Measurements from ENCODE around the gene MFSD6.
"Not testable (repeated sequence)": the region's sequence is repeated elsewhere in the genome, so short reads cannot be mapped to it uniquely, and the experiment has no call there.

The MFSD6 gene

GRCh38 chr2:190501702-190502407 lies 93.7 kb downstream of the MFSD6 start:
- no peak for DNase-seq (ENCODE audit: low spot score)

GRCh38 chr2:190503088-190503487 lies 94.9 kb downstream of the MFSD6 start:
- no peak for DNase-seq (ENCODE audit: low spot score)

DNA sequence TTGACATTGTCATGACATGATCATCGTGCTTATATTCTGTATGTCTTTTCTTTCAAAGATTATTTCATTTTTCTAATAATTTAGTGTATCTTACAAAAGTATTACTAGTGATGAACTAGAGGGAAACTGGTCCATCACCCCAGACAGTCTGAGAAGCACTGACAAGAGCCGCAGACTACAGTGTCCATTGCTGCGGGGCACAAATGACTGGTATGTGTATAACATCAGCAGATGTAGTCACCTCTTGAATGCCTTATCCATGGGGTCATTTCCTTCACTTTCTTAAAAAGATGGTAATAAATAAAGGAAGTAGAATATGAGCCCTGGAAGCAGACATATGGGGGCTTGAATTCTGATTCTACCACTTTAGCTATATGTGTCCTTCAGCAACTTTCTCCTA lies 96.8 kb downstream of the MFSD6 start:
- DNase-seq (ENCODE audit: low spot score): no peak

DNA sequence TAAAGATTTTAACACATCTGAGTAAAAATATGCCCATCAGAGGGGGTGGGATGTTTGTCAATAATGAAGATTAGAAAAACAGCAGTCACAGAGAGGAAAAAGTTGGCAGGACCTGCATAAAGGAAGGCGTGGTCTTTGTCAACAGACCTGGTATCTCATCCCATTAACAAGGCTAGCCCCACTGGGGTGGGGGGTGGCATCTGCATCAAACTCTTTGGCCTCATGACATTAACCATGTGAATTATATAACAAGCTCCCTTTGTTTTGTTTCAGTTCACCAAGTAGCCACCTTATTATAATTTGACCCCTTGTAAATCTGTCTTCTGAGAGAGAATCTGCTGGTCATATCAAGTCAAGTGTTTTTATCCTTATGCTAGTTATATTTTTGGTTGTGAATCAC lies 97.5 kb downstream of the MFSD6 start:
- DNase-seq (ENCODE audit: low spot score): no peak

GRCh38 chr2:190506666-190507065 lies 98.5 kb downstream of the MFSD6 start:
- DNase-seq (ENCODE audit: low spot score): no peak

GRCh38 chr2:190507135-190507534 lies 99.0 kb downstream of the MFSD6 start:
- no peak for DNase-seq (ENCODE audit: low spot score)

DNA sequence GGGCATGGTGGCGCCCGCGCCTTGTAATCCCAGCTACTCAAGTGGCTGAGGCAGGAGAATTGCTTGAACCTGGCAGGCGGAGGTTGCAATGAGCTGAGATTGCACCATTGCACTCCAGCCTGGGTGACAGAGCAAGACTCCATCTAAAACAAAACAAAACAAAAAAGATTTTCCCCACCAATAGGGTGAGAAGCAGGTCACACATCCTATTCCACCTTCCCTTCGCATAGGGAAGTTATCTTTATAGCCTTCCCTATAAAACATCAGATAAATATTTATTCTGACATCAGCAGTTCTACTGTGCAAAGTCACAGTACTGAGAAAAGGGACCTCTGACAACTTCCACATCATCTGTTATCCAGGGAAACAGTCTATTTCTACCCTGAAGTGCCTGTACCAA lies 101.7 kb downstream of the MFSD6 start:
- not testable (repeated sequence) for DNase-seq (ENCODE audit: low spot score)

GRCh38 chr2:190511104-190511503 lies 102.9 kb downstream of the MFSD6 start:
- DNase-seq (ENCODE audit: low spot score): peak; percentile 54

GRCh38 chr2:190512539-190513095 lies 104.5 kb downstream of the MFSD6 start:
- no peak for DNase-seq (ENCODE audit: low spot score)

DNA sequence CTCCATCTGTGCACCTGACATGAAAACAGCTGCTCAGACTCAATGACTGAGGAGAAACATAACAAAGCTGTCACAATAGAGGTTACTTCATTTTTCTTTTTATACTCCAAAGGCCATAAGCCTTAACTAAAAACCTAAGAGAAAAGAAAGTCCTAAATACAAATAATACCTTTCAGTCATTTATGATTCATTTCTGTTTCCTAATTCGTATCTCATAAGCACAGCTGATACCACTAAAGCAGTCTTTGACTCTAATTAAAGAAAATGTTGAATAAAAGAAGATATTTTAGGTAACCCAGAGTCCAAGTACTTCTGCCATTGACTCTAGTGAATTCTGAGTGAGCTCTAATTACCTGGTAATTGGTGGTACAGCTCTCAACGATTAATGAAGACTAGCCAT lies 105.7 kb downstream of the MFSD6 start:
- no peak for DNase-seq (ENCODE audit: low spot score)

DNA sequence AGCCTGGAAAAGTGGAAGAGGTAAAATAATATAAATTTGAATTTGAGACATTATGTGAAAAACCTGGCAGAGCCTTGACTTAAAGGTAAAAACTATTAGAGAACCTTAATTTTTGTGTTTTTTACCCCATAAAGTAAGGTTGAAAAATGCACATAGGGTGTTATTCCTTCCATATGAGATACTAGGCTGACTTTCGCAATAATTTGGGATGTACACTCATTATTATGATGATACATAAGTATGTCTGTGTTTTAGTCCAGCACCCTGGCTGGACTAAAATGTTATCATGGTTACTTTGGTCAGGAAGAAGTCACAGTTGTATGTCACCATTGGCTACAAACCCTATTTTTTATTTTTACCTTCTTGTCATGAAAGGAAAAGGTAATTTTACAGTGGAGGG lies 106.5 kb downstream of the MFSD6 start:
- no peak for DNase-seq (ENCODE audit: low spot score)

DNA sequence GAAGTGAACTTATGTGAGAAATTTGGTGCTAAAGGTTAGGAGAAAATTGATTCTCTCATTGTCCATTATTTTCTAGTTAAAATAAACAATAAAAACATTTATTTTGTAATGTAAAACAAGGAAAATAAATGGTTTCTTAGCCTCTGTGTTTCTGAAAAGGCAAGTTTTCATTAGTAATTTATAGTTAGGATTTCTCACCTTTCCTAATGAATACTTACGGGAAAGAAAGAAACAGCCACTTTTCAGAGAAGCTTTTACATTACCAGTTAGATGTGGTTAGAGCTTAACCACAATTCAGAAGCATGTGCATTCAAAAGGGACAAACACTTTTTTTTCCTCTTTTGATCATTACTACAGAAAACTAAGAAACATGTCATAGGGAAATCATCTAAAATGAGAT lies 107.5 kb downstream of the MFSD6 start:
- no peak for DNase-seq (ENCODE audit: low spot score)

GRCh38 chr2:190517468-190517867 lies 109.3 kb downstream of the MFSD6 start:
- no peak for DNase-seq (ENCODE audit: low spot score)

- no peak for DNase-seq (ENCODE audit: low spot score)
These were observed 112.0 kb downstream of the MFSD6 start for GRCh38 chr2:190519975-190520767.

GRCh38 chr2:190524928-190525327 lies 116.8 kb downstream of the MFSD6 start:
- DNase-seq (ENCODE audit: low spot score): no peak

GRCh38 chr2:190526105-190526750 lies 118.1 kb downstream of the MFSD6 start:
- DNase-seq (ENCODE audit: low spot score): no peak

DNA sequence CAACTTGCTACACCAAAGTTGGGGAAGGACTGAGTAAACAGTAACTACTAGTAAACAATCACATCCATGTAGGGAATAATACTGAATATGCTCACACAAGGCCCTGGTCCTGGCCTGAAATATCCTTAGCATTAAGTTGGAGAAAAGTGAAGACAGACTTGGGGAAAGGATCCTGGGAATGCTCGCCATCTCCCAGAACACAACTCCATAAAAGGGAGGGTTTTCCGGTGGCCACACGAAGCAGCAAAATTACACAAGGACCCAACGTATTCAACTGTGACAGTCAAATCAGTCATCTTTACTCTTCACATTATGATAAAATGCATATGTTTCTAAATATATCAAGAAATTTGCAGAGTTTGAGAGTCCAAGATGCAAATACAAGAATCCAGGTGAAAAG lies 119.1 kb downstream of the MFSD6 start:
- no peak for DNase-seq (ENCODE audit: low spot score)

- no peak for DNase-seq (ENCODE audit: low spot score)
These were observed 119.8 kb downstream of the MFSD6 start for GRCh38 chr2:190527918-190528317.

GRCh38 chr2:190528521-190529001 lies 120.4 kb downstream of the MFSD6 start:
- DNase-seq (ENCODE audit: low spot score): no peak

GRCh38 chr2:190529486-190530247 lies 121.5 kb downstream of the MFSD6 start:
- no peak for DNase-seq (ENCODE audit: low spot score)

DNA sequence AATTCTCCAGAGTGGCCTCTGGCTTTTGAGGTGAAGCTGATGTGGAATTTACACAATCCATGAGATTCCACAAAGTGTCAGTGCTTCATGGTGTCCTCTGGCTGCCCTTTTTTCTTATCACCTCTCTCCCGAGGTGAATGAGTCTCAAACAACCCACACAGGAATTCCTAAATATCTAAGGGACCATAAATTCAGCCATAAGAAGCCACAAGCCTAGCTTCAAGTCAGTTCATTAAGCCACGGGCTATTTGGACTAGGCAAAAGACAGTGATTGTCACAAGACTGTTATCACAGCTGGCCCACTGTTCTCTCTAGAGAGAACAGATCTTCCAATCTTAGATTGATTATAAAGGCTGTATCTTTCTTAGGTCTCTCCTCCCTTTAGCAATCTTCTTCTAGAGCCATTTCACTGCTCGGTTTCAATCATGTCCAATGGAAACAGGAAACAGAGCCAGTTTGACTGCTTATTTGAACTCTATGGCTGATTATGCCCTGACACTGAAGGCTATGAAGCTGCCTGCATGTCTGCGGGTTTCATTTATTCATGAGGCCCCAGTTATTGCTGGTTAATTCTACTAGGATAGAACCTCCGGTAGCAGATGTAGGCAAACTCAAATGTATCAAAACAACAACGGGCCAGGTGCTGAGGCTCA lies 122.2 kb downstream of the MFSD6 start:
- DNase-seq (ENCODE audit: low spot score): no peak
